Cardiac muscle cell (in vitro differentiated cells and primary cell): ENCODE results near the gene IFI16. TPM values are rescaled to one million over a fixed set of nuclear protein-coding genes. Genes with fewer than 3 reads are reported as not detected.
A peak's percentile ranks its signal among the peaks of the same experiment; 100 is the strongest.

Source experiments
- DNase-seq, 2 donors: peaks; one replicate each; pipeline versions ENCODE4 v3.0.0 to v3.0.0-alpha.2; 2010 to 2017; ENCODE audit warnings: low read depth in 1 of 2, low spot score in 1 of 2
- H3K27ac ChIP-seq: fragments of 200-600 bp; sonication (generic); 2 replicates; pipeline ENCODE4 v1.5.1; 2016
- H3K27me3 ChIP-seq: fragments of 200-600 bp; sonication (generic); 2 replicates; pipeline ENCODE4 v1.6.0; 2016; ENCODE audit warnings: control low read depth
- H3K36me3 ChIP-seq: fragments of 200-600 bp; sonication (generic); 2 replicates; pipeline ENCODE4 v1.5.1; 2016; ENCODE audit warnings: control low read depth
- H3K4me1 ChIP-seq: fragments of 200-600 bp; sonication (generic); 2 replicates; pipeline ENCODE4 v1.8.1; 2017; ENCODE audit warnings: low read depth, mild to moderate bottlenecking, mixed run types
- H3K4me3 ChIP-seq: fragments of 200-600 bp; sonication (generic); 2 replicates; pipeline ENCODE4 v1.5.1; 2016; ENCODE audit warnings: mild to moderate bottlenecking
- H3K9me3 ChIP-seq: fragments of 200-600 bp; sonication (generic); 2 replicates; pipeline ENCODE4 v1.5.1; 2017; ENCODE audit warnings: low read depth, mild to moderate bottlenecking, control low read depth
- polyA plus RNA-seq: library from polyadenylated mRNA; unstranded; fragments of >200 nt; fragmentation: Nextera tagmentation; extraction: Ambion mirVana; gene quantifications from 2 replicates; pipeline ENCODE4 v1.2.1, GENCODE V29; 2016
- total RNA-seq: library from RNA; depleted of rRNA; stranded (reverse); fragments of >200 nt; gene quantifications from 2 replicates; pipeline ENCODE4 v1.2.3, GENCODE V29; 2016
- TF ChIP-seq, protein P1 (sequence below): IDR thresholded peaks from 2 replicates; pipeline ENCODE4 v1.5.1; 2012; ENCODE audit warnings: low read depth, mild to moderate bottlenecking, low read length

IFI16 gene
- total and polyA plus RNA-seq, 2 experiments from 2014 or later = 10.5 to 15.0 TPM

DNA sequence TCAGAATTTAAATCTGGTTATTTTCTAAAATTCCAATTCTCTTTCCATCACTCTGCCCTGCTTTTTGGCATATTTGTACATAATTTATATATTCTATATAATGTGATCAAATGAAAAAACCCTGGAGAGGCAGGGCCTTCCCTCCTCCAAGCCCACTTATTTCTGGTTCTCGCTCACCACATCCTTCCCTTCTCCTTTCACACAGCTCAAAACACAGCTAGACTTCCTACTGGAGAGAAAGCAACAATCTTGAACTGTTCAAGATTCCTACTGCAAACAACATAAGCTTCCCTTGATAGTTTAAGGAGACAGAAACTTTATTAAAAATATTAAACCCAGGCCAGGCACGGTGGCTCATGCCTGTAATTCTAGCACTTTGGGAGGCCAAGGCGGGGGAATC is 74.4 kb downstream of the IFI16 start:
- TF ChIP-seq, protein P1, sequence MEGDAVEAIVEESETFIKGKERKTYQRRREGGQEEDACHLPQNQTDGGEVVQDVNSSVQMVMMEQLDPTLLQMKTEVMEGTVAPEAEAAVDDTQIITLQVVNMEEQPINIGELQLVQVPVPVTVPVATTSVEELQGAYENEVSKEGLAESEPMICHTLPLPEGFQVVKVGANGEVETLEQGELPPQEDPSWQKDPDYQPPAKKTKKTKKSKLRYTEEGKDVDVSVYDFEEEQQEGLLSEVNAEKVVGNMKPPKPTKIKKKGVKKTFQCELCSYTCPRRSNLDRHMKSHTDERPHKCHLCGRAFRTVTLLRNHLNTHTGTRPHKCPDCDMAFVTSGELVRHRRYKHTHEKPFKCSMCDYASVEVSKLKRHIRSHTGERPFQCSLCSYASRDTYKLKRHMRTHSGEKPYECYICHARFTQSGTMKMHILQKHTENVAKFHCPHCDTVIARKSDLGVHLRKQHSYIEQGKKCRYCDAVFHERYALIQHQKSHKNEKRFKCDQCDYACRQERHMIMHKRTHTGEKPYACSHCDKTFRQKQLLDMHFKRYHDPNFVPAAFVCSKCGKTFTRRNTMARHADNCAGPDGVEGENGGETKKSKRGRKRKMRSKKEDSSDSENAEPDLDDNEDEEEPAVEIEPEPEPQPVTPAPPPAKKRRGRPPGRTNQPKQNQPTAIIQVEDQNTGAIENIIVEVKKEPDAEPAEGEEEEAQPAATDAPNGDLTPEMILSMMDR = no peak
- H3K27ac ChIP-seq = no peak overlapping the region

DNA sequence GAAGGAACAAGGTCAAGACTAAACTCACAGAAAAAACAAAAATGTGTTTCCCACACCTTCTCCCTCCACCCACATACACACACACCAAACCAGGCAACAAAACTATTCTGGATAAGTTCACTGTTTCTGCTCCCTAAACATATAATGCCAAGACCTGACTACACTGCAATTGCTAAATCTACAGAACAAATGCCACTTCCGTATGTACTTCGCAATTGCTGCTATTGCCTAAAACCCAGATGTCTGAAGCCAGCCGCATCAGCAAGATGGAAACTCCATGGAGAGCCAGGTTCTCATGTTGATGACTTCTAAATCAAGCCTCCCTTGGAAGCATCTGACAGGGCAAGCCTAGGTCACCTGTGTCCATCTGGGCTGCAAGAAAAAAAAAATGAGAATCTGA is 75.2 kb downstream of the IFI16 start:
- Histone ChIP-seq H3K4me3 (no peak overlapping the region), H3K36me3 (no peaks in the 10 kb centered on the region), H3K4me1 (peaks cover 14% of the 10 kb centered on the region), H3K9me3 (no peaks in the 10 kb centered on the region), H3K27ac (no peak overlapping the region), H3K27me3 (no peaks in the 10 kb centered on the region)
- DNase-seq = no peak
- TF ChIP-seq, protein P1 = no peak

More for the DNA sequence above, 74.4 kb downstream of the IFI16 start:
- H3K4me3 ChIP-seq = no peak overlapping the region
- H3K9me3 ChIP-seq = no peaks in the 10 kb centered on the region
- H3K4me1 ChIP-seq = peaks cover 14% of the 10 kb centered on the region
- no peak for DNase-seq
- no peaks in the 10 kb centered on the region for H3K36me3 ChIP-seq
- no peaks in the 10 kb centered on the region for H3K27me3 ChIP-seq

DNA sequence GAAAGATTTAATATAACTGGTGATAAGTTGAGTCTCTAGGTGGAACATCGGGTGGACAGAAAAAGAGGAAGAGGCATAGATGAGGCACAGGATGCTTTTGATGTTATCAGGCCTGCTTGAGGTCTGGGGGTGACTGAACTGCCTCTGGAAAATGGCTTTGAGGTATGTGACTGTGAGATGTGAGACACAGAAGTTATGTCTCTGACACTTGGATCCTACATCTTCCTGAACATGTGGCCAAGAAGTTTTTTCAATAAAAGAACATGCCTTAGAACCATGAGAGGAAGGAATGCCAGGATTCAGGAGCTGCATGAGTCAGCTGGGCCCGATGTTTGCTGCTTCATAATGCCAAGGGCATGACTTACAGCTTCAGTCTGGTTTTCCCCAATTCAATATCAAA is 78.3 kb downstream of the IFI16 start:
- peak in 1 of 2 donors; percentile 75 for DNase-seq
- Histone ChIP-seq H3K9me3 (no peaks in the 10 kb centered on the region), H3K36me3 (no peaks in the 10 kb centered on the region), H3K27me3 (no peaks in the 10 kb centered on the region), H3K27ac (no peak overlapping the region), H3K4me3 (no peak overlapping the region), H3K4me1 (no peaks in the 10 kb centered on the region)
- TF ChIP-seq, protein P1 = no peak

DNA sequence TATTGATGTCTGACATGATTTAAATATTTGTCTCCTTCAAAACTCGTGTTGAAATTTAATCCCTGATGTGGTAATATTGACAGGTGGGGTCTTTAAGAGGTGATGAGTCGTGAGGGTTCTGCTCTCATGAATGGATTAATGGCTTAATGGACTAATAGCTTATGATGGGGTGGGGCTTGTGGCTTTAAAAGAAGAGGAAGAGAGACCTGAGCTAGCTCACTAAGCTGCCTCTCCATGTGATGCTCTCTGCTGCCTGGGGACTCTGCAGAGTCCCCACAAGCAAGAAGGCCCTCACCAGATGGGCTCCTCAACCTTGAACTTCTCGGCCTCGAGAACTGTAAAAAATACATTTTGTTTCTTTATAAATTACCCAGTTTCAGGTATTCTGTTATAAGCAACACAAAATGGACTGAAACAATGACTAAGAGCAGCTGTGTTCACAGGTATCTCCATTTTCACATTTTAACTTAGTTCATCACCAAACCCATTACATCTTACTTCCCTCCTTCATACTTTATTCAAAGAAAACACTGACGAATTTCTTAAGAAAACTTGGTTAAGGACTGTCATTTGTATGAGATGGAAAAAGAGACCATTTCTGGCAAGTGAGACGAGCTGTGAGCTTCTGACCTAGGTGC is 79.0 kb downstream of the IFI16 start:
- Histone ChIP-seq H3K36me3 (no peaks in the 10 kb centered on the region), H3K27me3 (no peaks in the 10 kb centered on the region), H3K4me1 (no peaks in the 10 kb centered on the region), H3K27ac (no peak overlapping the region), H3K9me3 (no peaks in the 10 kb centered on the region), H3K4me3 (no peak overlapping the region)
- no peak for DNase-seq
- TF ChIP-seq, protein P1 = no peak

DNA sequence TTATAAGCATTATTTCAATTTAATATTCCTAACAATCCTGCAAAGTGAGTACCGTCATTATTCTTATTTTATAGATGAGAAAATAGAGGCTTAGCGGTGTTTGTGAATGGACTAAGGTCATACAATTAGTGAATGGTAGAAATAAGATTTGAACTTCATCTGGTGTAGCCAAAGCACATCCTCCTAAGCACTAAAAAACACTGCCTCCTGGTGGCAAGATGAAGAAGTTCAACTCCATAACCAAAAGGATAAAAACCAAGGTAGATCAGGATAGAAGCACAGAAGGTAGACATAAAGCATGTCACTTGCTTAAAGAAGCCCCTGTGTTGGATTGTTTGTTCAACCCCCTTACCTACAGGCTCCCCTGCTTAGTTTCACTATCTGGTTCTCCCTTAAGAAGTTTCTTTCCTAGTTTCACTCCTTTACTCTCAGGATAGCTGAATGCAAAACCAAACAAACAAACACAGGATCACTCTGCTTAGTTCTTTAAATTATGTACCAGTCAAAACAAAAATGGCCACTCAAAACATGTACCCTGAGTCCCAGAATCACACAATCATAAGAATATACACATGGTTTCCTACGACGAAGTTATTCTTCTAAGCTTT is 79.6 kb downstream of the IFI16 start:
- Histone ChIP-seq H3K4me3 (no peak overlapping the region), H3K36me3 (no peaks in the 10 kb centered on the region), H3K27me3 (no peaks in the 10 kb centered on the region), H3K9me3 (no peaks in the 10 kb centered on the region), H3K27ac (no peak overlapping the region), H3K4me1 (no peaks in the 10 kb centered on the region)
- TF ChIP-seq, protein P1 = peak; percentile 39
- DNase-seq = no peak
